ENCODE measurements around the gene TNFSF12. TPM values are rescaled to one million over a fixed set of nuclear protein-coding genes. Genes with fewer than 3 reads are reported as not detected.
"Not testable (repeated sequence)": the region's sequence is repeated elsewhere in the genome, so short reads cannot be mapped to it uniquely, and the experiment has no call there.

Gene TNFSF12
- polyA plus RNA-seq, 1 experiment, result 49.5 TPM

DNA sequence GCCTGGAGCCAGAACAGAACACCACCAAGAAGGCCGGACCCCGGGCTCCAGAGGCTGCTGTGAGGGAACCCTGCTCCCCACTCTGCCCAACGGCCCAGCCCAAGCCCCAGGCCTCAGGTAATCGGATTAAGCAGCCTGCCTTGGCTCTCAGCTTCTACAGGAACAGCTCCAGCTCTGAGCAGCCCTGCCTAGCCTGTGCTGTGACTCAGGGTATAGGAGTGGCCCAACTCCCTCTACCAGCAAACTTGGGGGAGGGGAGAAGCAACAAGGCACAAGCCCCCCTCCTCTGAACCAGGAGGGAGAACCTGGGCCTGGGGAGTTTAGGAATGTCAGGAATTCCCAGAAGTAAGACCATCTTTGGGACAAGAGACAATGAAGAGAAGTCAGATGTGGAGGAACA is 41.9 kb downstream of the TNFSF12 start:
- TF ChIP-seq, protein P1, sequence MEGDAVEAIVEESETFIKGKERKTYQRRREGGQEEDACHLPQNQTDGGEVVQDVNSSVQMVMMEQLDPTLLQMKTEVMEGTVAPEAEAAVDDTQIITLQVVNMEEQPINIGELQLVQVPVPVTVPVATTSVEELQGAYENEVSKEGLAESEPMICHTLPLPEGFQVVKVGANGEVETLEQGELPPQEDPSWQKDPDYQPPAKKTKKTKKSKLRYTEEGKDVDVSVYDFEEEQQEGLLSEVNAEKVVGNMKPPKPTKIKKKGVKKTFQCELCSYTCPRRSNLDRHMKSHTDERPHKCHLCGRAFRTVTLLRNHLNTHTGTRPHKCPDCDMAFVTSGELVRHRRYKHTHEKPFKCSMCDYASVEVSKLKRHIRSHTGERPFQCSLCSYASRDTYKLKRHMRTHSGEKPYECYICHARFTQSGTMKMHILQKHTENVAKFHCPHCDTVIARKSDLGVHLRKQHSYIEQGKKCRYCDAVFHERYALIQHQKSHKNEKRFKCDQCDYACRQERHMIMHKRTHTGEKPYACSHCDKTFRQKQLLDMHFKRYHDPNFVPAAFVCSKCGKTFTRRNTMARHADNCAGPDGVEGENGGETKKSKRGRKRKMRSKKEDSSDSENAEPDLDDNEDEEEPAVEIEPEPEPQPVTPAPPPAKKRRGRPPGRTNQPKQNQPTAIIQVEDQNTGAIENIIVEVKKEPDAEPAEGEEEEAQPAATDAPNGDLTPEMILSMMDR (IDR thresholded peaks at IDR 0.05; ENCODE audit: insufficient read depth, low read depth, low read length), result no peak
- ChIA-PET POLR2A (no interaction called here), CTCF (interaction anchor here (1.1 to 4.3 kb wide), 11 partner anchors 10 to 147 kb away, joined by 3 to 29 read pairs (median 11); partner anchors contain the start of genes CD68, TNFSF13, TP53 and WRAP53)
- Histone ChIP-seq H3K4me3 (ENCODE audit: low read depth, low read length) (no peak overlapping the region), H3K36me3 (ENCODE audit: control insufficient read depth, insufficient read depth, low read length) (peaks cover 24% of the 10 kb centered on the region), H3K27me3 (ENCODE audit: control insufficient read depth, insufficient read depth, low read length) (no peaks in the 10 kb centered on the region)
- no peak for DNase-seq (ENCODE audit: low read depth)

DNA sequence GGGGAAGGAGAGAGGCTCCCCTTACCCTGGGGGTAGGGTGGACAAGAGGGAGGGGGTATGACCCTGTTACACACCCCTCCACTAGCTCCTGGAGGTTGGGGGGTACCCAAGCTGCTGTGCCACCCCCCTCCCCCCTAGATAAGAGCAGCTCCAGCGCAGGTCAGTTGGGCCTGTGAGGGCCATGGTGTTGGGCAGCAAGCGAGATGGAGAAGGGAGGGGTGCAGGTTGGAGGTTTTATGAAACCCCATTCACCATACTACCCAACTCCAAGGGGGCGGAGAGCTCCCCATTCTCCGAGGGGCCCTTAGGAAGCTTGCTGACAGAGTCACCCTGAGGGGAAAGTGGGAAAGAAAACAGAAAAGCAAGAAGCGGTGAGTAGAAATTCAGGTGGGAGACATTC is 42.7 kb downstream of the TNFSF12 start:
- no peaks in the 10 kb centered on the region for H3K27me3 ChIP-seq (ENCODE audit: control insufficient read depth, insufficient read depth, low read length)
- ChIA-PET POLR2A (no interaction called here), CTCF (interaction anchor here (0.5 to 1.4 kb wide), 4 partner anchors 13 to 83 kb away, joined by 3 to 4 read pairs (median 4); no protein-coding TSS in a partner anchor)
- no peak for DNase-seq (ENCODE audit: low read depth)
- H3K4me3 ChIP-seq (ENCODE audit: low read depth, low read length), result no peak overlapping the region
- TF ChIP-seq, protein P1 (IDR thresholded peaks at IDR 0.05; ENCODE audit: insufficient read depth, low read depth, low read length), result no peak
- H3K36me3 ChIP-seq (ENCODE audit: control insufficient read depth, insufficient read depth, low read length), result peaks cover 21% of the 10 kb centered on the region

DNA sequence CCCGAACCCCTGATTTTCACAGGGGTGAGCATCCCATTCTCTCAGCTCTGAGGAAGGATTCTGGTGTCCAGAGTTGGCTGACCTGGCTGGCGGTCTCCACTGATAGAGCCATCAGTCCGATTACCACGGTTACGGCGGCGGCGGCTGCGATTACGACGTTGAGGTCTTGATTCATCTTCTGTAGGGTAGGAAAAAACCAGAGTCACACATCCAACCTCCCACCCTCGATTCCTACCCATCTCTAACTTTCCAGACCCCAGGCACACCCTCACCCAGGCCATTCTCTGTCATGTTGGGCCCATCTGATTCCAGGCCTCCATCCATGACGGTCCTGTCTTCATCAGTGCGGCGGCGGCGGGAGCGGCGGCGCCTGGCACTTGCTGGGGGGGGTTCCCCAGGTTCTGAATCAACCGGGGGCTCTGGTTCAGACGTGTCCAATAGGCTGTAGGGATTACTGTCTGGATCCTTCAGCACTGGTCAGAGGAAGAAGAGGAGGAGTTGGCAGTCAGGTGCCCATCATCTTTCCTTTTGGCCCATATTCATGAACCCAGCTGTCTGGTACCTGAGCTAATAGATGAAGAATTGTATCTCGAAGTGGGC is 43.7 kb downstream of the TNFSF12 start:
- H3K36me3 ChIP-seq (ENCODE audit: control insufficient read depth, insufficient read depth, low read length), result peaks cover 21% of the 10 kb centered on the region
- DNase-seq (ENCODE audit: low read depth), result no peak
- TF ChIP-seq, protein P1 (IDR thresholded peaks at IDR 0.05; ENCODE audit: insufficient read depth, low read depth, low read length), result no peak
- CTCF ChIA-PET, result interaction anchor here (1.3 to 1.4 kb wide), 2 partner anchors 9 to 32 kb away, joined by 4 to 7 read pairs; partner anchors contain the start of gene MPDU1
- POLR2A ChIA-PET, result interaction anchor here (0.6 kb wide), 1 partner anchor 351 kb away, joined by 4 read pairs; no protein-coding TSS in a partner anchor
- H3K27me3 ChIP-seq (ENCODE audit: control insufficient read depth, insufficient read depth, low read length), result no peaks in the 10 kb centered on the region
- no peak overlapping the region for H3K4me3 ChIP-seq (ENCODE audit: low read depth, low read length)

DNA sequence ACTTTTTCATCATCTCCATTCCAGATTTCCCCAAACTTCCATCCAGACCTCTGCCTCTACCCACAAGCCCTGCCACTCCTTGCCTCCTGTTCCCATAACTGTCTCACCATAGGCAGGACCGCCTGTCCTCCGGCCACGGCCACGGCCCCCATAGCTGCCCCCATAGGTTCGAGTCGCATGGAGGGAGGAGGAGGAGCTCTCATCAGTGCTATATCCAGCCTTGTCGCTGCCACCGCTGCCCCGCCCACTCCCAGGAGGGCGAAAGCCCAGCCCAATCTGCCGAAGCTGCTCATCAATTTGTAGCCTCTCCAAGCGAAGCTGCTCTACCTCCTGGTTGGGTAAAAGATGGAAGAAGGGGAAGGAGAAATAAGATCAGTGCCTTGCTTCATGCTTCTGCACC is 44.4 kb downstream of the TNFSF12 start:
- ChIA-PET CTCF (interaction anchor here (1.4 to 1.7 kb wide), 2 partner anchors 10 to 19 kb away, joined by 4 to 7 read pairs; partner anchors contain the start of gene MPDU1), POLR2A (no interaction called here)
- no peak for DNase-seq (ENCODE audit: low read depth)
- Histone ChIP-seq H3K4me3 (ENCODE audit: low read depth, low read length) (no peak overlapping the region), H3K27me3 (ENCODE audit: control insufficient read depth, insufficient read depth, low read length) (no peaks in the 10 kb centered on the region), H3K36me3 (ENCODE audit: control insufficient read depth, insufficient read depth, low read length) (peaks cover 21% of the 10 kb centered on the region)
- TF ChIP-seq, protein P1 (IDR thresholded peaks at IDR 0.05; ENCODE audit: insufficient read depth, low read depth, low read length), result no peak

DNA sequence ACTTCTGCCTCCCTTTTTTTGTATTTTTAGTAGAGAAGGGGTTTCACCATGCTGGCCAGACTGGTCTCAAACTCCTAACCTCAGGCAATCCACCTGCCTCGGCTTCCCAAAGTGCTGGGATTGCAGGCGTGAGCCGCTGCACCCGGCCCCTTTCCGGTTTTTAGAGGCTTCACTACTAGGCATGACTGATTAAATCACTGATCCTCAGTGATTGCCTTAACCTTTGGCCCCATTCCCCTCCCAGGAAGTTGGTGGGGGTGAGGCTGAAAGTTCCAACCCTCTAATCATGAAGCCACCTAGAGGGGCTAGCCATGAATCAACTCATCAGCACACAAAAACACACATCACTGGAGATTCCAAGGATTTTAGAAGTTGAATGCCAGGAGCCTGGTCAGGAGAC is 48.7 kb downstream of the TNFSF12 start:
- H3K36me3 ChIP-seq (ENCODE audit: control insufficient read depth, insufficient read depth, low read length), result peaks cover 30% of the 10 kb centered on the region

More for the DNA sequence above, 48.7 kb downstream of the TNFSF12 start:
- H3K27me3 ChIP-seq (ENCODE audit: control insufficient read depth, insufficient read depth, low read length); CTCF ChIA-PET; POLR2A ChIA-PET; H3K4me3 ChIP-seq (ENCODE audit: low read depth, low read length); DNase-seq (ENCODE audit: low read depth): not testable (repeated sequence)
